ENCODE data around the gene SIRPA.

The SIRPA gene

GRCh38 chr20:1950836-1951235 lies 55.6 kb downstream of the SIRPA start:
- no peak overlapping the region for H3K23ac ChIP-seq (ENCODE audit: low read length in 2 of 2)
- H3K79me1 ChIP-seq (replicated peaks; ENCODE audit: low read length, poor library complexity, severe bottlenecking) = no peaks in the 10 kb centered on the region
- H3K4ac ChIP-seq (ENCODE audit: low read depth in 1 of 2, low read length in 2 of 2) = no peak overlapping the region
- H3K36me3 ChIP-seq (ENCODE audit: control insufficient read depth in 1 of 2, insufficient read depth in 2 of 2, low read depth in 1 of 2, low read length in 2 of 2) = no peaks in the 10 kb centered on the region
- peaks cover 6% of the 10 kb centered on the region for H3K4me1 ChIP-seq (ENCODE audit: control insufficient read depth, insufficient read depth, low read depth, low read length)
- H2BK12ac ChIP-seq (ENCODE audit: low read length in 2 of 2) = no peak overlapping the region
- H3K4me2 ChIP-seq (ENCODE audit: low read length, poor library complexity, severe bottlenecking) = no peak overlapping the region
- no peak overlapping the region for H3K14ac ChIP-seq (ENCODE audit: low read length in 2 of 2)
- peaks cover 0 to 29% of the 10 kb centered on the region in 2 experiments for H3K27me3 ChIP-seq (ENCODE audit: control insufficient read depth in 1 of 2, insufficient read depth in 1 of 2, low read length in 2 of 2)
- no peak overlapping the region for H3K18ac ChIP-seq (ENCODE audit: low read depth in 1 of 2, low read length in 2 of 2)
- no peak overlapping the region for H2BK15ac ChIP-seq (ENCODE audit: low read depth, poor library complexity, severe bottlenecking)
- no peak overlapping the region for H2AK5ac ChIP-seq (ENCODE audit: low read length, severe bottlenecking)
- no peak overlapping the region for H4K8ac ChIP-seq (ENCODE audit: low read length)
- no peaks in the 10 kb centered on the region for H3K9me3 ChIP-seq (ENCODE audit: control insufficient read depth, low read length)
- no peak overlapping the region for H2BK5ac ChIP-seq (ENCODE audit: low read depth, low read length, poor library complexity, severe bottlenecking)
- H4K91ac ChIP-seq (ENCODE audit: low read length) = no peak overlapping the region
- H2BK120ac ChIP-seq (ENCODE audit: low read depth, low read length) = no peak overlapping the region
- H3K27ac ChIP-seq (ENCODE audit: low read length, poor library complexity, severe bottlenecking) = no peak overlapping the region
- no peak overlapping the region for H3K9ac ChIP-seq (ENCODE audit: low read length)
- no peak for DNase-seq
- WGBS = 66% methylated on average over 7 of the region's 7 CpGs
- H3K4me3 ChIP-seq (ENCODE audit: insufficient read depth in 1 of 2, low read depth in 1 of 2, low read length in 2 of 2) = no peak overlapping the region
- no peak overlapping the region for H2AFZ ChIP-seq (ENCODE audit: low read depth, low read length)

- no peak overlapping the region for H3K14ac ChIP-seq (ENCODE audit: low read length in 2 of 2)
- no peak overlapping the region for H4K91ac ChIP-seq (ENCODE audit: low read length)
- no peak overlapping the region for H3K4me3 ChIP-seq (ENCODE audit: insufficient read depth in 1 of 2, low read depth in 1 of 2, low read length in 2 of 2)
- no peak overlapping the region for H2AK5ac ChIP-seq (ENCODE audit: low read length, severe bottlenecking)
- WGBS = 88% methylated on average over 10 of the region's 11 CpGs
- no peaks in the 10 kb centered on the region for H3K79me1 ChIP-seq (replicated peaks; ENCODE audit: low read length, poor library complexity, severe bottlenecking)
- no peak overlapping the region for H3K9ac ChIP-seq (ENCODE audit: low read length)
- H3K4me2 ChIP-seq (ENCODE audit: low read length, poor library complexity, severe bottlenecking) = no peak overlapping the region
- no peak overlapping the region for H2BK120ac ChIP-seq (ENCODE audit: low read depth, low read length)
- no peaks in the 10 kb centered on the region for H3K36me3 ChIP-seq (ENCODE audit: control insufficient read depth in 1 of 2, insufficient read depth in 2 of 2, low read depth in 1 of 2, low read length in 2 of 2)
- no peak overlapping the region for H4K8ac ChIP-seq (ENCODE audit: low read length)
- no peaks in the 10 kb centered on the region for H3K9me3 ChIP-seq (ENCODE audit: control insufficient read depth, low read length)
- no peak overlapping the region for H3K23ac ChIP-seq (ENCODE audit: low read length in 2 of 2)
- no peak overlapping the region for H2BK15ac ChIP-seq (ENCODE audit: low read depth, poor library complexity, severe bottlenecking)
- peaks cover 6% of the 10 kb centered on the region for H3K4me1 ChIP-seq (ENCODE audit: control insufficient read depth, insufficient read depth, low read depth, low read length)
- H2AFZ ChIP-seq (ENCODE audit: low read depth, low read length) = no peak overlapping the region
- no peak overlapping the region for H2BK5ac ChIP-seq (ENCODE audit: low read depth, low read length, poor library complexity, severe bottlenecking)
- no peak overlapping the region for H3K4ac ChIP-seq (ENCODE audit: low read depth in 1 of 2, low read length in 2 of 2)
- H3K18ac ChIP-seq (ENCODE audit: low read depth in 1 of 2, low read length in 2 of 2) = no peak overlapping the region
- no peak overlapping the region for H3K27ac ChIP-seq (ENCODE audit: low read length, poor library complexity, severe bottlenecking)
- H3K27me3 ChIP-seq (ENCODE audit: control insufficient read depth in 1 of 2, insufficient read depth in 1 of 2, low read length in 2 of 2) = peaks cover 0 to 27% of the 10 kb centered on the region in 2 experiments
- DNase-seq = no peak
- H2BK12ac ChIP-seq (ENCODE audit: low read length in 2 of 2) = no peak overlapping the region
These were observed 56.4 kb downstream of the SIRPA start for GRCh38 chr20:1951436-1952115.

- Histone ChIP-seq H3K4me1 (ENCODE audit: control insufficient read depth, insufficient read depth, low read depth, low read length) (no peaks in the 10 kb centered on the region), H3K27me3 (ENCODE audit: control insufficient read depth in 1 of 2, insufficient read depth in 1 of 2, low read length in 2 of 2) (peaks cover 0 to 17% of the 10 kb centered on the region in 2 experiments), H3K23ac (ENCODE audit: low read length in 2 of 2) (no peak overlapping the region), H3K79me1 (replicated peaks; ENCODE audit: low read length, poor library complexity, severe bottlenecking) (no peaks in the 10 kb centered on the region), H4K91ac (ENCODE audit: low read length) (no peak overlapping the region), H3K9me3 (ENCODE audit: control insufficient read depth, low read length) (no peaks in the 10 kb centered on the region), H3K18ac (ENCODE audit: low read depth in 1 of 2, low read length in 2 of 2) (no peak overlapping the region), H3K4me2 (ENCODE audit: low read length, poor library complexity, severe bottlenecking) (no peak overlapping the region), H3K36me3 (ENCODE audit: control insufficient read depth in 1 of 2, insufficient read depth in 2 of 2, low read depth in 1 of 2, low read length in 2 of 2) (no peaks in the 10 kb centered on the region), H3K14ac (ENCODE audit: low read length in 2 of 2) (no peak overlapping the region), H3K27ac (ENCODE audit: low read length, poor library complexity, severe bottlenecking) (no peak overlapping the region), H3K4me3 (ENCODE audit: insufficient read depth in 1 of 2, low read depth in 1 of 2, low read length in 2 of 2) (no peak overlapping the region), H4K8ac (ENCODE audit: low read length) (no peak overlapping the region), H2BK15ac (ENCODE audit: low read depth, poor library complexity, severe bottlenecking) (no peak overlapping the region), H3K4ac (ENCODE audit: low read depth in 1 of 2, low read length in 2 of 2) (no peak overlapping the region), H2BK5ac (ENCODE audit: low read depth, low read length, poor library complexity, severe bottlenecking) (no peak overlapping the region), H3K9ac (ENCODE audit: low read length) (no peak overlapping the region), H2BK120ac (ENCODE audit: low read depth, low read length) (no peak overlapping the region), H2AFZ (ENCODE audit: low read depth, low read length) (no peak overlapping the region), H2AK5ac (ENCODE audit: low read length, severe bottlenecking) (no peak overlapping the region), H2BK12ac (ENCODE audit: low read length in 2 of 2) (no peak overlapping the region)
- 84% methylated on average over 6 of the region's 6 CpGs for WGBS
- DNase-seq = no peak
These were observed 57.7 kb downstream of the SIRPA start for GRCh38 chr20:1952737-1953530.

DNA sequence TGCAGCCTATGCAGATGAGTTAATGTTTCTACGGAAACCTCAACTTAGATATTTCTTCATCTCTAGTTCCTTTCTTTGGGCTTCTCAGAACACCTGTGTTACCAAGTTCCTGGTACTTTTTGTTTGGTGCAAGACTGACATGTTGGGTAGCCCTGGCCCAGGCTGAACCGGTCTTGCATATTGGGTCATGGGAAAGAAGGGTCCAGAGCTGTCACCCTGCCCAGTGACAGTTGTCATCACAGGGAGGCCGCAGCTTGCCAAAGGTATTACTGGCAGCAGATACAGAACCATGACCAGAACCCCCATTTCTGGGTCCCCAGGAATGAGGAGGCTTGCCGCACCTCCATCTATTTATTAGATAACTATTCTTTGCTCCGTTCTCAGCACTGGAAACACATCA lies 58.4 kb downstream of the SIRPA start:
- H3K14ac ChIP-seq (ENCODE audit: low read length in 2 of 2) = no peak overlapping the region
- H2BK120ac ChIP-seq (ENCODE audit: low read depth, low read length) = no peak overlapping the region
- H2AK5ac ChIP-seq (ENCODE audit: low read length, severe bottlenecking) = no peak overlapping the region
- H3K4me2 ChIP-seq (ENCODE audit: low read length, poor library complexity, severe bottlenecking) = no peak overlapping the region
- no peak for DNase-seq
- no peak overlapping the region for H3K4me3 ChIP-seq (ENCODE audit: insufficient read depth in 1 of 2, low read depth in 1 of 2, low read length in 2 of 2)
- no peaks in the 10 kb centered on the region for H3K9me3 ChIP-seq (ENCODE audit: control insufficient read depth, low read length)
- no peak overlapping the region for H4K8ac ChIP-seq (ENCODE audit: low read length)
- H3K36me3 ChIP-seq (ENCODE audit: control insufficient read depth in 1 of 2, insufficient read depth in 2 of 2, low read depth in 1 of 2, low read length in 2 of 2) = no peaks in the 10 kb centered on the region
- H4K91ac ChIP-seq (ENCODE audit: low read length) = no peak overlapping the region
- WGBS = 92% methylated on average over 5 of the region's 5 CpGs
- H2AFZ ChIP-seq (ENCODE audit: low read depth, low read length) = no peak overlapping the region
- H3K27ac ChIP-seq (ENCODE audit: low read length, poor library complexity, severe bottlenecking) = no peak overlapping the region
- H3K4ac ChIP-seq (ENCODE audit: low read depth in 1 of 2, low read length in 2 of 2) = no peak overlapping the region
- no peak overlapping the region for H3K23ac ChIP-seq (ENCODE audit: low read length in 2 of 2)
- H2BK15ac ChIP-seq (ENCODE audit: low read depth, poor library complexity, severe bottlenecking) = no peak overlapping the region
- no peaks in the 10 kb centered on the region for H3K4me1 ChIP-seq (ENCODE audit: control insufficient read depth, insufficient read depth, low read depth, low read length)
- H3K79me1 ChIP-seq (replicated peaks; ENCODE audit: low read length, poor library complexity, severe bottlenecking) = no peaks in the 10 kb centered on the region
- H2BK12ac ChIP-seq (ENCODE audit: low read length in 2 of 2) = no peak overlapping the region
- peaks cover 0 to 16% of the 10 kb centered on the region in 2 experiments for H3K27me3 ChIP-seq (ENCODE audit: control insufficient read depth in 1 of 2, insufficient read depth in 1 of 2, low read length in 2 of 2)
- no peak overlapping the region for H3K18ac ChIP-seq (ENCODE audit: low read depth in 1 of 2, low read length in 2 of 2)
- H3K9ac ChIP-seq (ENCODE audit: low read length) = no peak overlapping the region
- no peak overlapping the region for H2BK5ac ChIP-seq (ENCODE audit: low read depth, low read length, poor library complexity, severe bottlenecking)
